ENCODE measurements around the gene SEPTIN10.
"Not testable (repeated sequence)": the region's sequence is repeated elsewhere in the genome, so short reads cannot be mapped to it uniquely, and the experiment has no call there.

The SEPTIN10 gene

DNA sequence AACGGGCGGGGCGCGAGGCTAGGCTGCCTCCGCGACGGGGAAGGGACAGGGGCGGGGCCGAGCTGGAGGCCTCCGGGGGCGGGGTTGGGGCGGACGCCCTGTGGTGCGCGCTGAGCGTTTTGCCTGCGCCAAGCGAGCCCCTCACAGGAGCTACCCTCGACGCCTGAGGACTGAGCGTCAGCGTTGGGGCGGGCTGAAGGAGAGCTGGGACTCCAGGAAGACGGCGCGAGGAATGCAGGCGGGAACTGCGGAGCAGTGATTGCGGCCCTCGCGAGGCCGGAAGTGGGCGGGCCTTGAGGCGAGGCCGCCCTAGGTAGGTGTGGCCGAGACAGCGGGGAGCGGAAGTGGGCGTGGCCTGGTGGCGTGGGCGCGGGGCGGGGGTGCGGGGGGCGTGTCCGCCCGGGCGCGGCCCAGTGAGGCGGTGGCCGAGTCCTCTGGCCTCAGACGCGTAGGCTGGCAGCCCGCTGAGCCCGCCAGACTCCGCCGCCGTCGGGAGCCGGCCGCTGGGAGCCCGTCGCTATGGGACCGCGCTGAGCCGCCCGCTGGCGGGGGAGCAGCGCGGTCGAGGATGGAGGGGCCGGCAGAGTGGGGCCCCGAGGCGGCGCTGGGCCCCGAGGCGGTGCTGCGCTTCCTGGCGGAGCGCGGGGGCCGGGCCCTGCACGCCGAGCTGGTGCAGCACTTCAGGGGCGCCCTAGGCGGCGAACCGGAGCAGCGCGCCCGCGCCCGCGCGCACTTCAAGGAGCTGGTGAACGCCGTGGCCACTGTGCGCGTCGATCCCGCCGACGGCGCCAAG, at the start of gene SEPTIN10, which contains the start of gene SOWAHC:
Gene SEPTIN10, minus strand, starts transcription at position 45 of the 793 bp plus-strand sequence. CDS start 139 bp downstream, outside the sequence.
Gene SOWAHC, plus strand, starts transcription at position 443 of the 793 bp plus-strand sequence. Its CDS starts 126 bp downstream, at position 569.
- DNase-seq (ENCODE audit: low read depth in 2 of 2), result peak; percentile 62 to 79

DNA sequence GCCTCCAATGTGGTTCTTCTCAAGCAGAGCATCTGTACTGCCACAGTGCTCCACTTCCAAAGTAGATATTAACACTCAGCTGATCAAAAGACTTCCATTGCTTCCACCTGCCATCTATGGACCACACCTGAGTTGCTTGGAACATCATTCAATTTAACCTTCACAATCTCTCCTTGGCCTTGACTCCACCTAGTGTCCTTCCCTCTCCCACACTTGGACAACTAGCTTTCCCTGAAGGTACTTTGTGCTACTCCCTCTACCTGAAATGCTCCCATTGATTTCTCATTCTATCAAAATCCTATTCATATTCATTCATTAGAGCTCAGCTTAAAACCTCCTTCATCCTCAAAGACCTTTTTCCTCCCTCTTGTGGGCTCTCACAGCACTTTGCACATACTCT, 49.1 kb upstream of the SEPTIN10 start:
- DNase-seq (ENCODE audit: low read depth in 2 of 2), result no peak

DNA sequence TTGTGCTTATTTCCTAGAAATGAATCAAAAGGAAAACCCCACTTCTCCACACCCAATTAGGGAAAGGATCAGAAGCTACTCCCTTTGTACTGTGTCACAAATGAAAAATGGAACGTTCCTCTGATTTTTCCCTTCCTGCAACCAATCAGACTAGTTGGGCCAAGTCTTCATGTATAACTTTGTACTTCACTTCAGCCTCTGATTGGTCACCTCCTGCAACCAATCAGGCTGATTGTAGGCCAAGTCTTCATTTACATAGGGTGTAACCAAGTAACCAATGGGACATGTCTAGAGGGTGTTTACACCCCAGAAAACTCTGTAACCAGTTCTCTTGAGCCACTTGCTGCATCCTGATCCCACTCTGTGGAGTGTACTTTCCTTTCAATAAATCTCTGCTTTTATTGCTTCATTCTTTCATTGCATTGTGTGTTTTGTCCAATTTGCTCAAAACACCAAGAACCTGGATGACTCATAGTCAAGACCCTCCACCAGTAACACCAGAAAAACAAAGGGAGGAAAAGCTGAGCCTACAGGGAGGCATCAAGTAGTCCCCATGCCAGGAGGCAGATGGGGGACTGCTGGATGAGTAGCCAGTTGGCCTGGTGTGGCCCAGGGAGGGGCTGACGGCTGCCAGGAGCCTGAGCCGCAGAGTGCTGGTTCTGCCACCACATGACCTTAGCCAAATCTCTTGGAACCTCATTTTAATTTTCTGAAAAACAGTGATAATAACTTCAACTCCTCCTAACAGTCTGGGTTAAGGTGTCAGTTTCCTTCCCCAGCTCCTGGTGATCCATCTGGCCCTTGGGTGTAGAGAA, 46.5 kb upstream of the SEPTIN10 start:
- DNase-seq (ENCODE audit: low read depth in 2 of 2), result no peak

DNA sequence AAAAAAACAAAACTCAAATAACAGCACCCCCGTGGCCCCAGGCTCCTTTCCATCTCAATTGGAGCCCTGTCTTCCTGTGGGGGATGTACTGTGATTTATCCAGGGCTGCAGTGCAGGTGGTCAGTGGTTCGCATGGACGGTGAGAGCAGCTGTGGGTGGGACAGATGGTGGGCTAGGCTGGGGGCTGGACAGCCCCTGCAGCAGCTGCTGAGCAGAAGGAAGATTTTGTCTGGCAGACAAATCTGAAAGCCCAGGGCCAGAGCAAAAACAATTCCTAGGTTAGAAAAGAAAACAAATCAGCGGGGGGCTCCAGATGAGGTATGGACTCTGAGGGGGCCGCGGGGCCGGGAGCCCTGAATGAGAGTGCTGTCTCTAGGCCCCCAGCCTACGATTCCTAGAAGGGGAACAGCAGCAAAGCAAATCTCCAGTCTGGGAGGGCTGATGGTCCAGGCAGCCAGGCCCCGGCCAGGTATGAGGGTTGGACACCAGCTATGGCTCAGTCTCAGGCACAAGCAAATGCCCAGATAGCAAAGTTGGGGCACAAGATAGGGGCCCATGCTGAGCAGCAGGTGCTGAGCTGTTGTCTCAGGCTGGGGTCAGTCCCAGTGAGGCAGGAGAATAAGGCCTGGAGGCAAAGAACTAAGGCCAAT, 45.8 kb upstream of the SEPTIN10 start:
- DNase-seq (ENCODE audit: low read depth in 2 of 2), result no peak

DNA sequence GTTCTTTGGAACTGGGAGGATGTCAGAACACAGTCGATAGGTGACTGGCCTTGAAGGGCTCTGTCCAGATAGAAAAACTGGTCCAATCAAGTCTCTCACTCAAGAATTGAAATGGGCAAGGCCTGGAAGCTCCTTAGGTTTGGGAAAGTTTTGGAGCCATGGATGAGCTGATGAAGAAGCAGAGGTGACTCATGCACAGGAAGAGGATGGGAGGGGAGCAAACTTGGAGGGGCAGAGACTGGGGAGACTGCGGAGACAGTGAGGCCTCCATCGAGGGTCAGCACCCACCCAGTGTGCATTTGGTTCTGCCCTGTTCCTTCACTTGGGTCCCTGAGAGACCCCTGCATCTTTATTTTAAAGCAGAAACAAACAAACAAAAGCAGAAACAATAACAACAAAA, 41.5 kb upstream of the SEPTIN10 start:
- DNase-seq (ENCODE audit: low read depth in 2 of 2), result no peak

DNA sequence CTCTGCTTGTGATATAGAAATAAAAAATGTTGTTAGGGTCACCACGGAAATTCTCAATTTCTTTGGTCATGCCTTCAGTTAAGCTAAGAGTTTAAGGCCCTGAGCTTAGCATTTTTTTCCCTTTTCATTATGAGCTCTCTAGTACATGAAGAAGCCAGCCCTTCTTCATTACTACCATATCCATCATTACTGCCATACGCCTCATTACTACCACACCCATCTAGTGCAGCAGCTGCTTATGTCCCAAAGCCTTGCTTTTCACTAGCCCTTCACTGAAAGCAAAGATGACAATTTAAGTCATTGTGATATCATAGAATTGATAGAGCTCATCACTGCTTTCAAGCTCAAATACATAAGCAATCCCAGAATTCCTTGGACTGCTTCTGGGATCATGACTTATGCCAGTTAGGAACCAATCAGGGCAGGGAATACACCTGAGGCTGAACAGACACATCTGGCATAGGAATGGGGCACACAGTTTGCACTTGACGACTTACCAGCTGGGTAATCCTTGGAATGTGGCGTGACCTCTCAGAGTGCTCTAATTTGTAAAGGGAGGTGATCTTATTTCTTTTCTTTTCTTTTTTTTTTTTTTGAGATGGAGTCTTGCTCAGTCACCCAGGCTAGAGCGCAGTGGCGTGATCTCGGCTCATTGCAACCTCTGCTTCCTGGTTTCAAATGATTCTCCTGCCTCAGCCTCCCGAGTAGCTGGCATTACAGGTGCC, 40.7 kb upstream of the SEPTIN10 start:
- no peak for DNase-seq (ENCODE audit: low read depth in 2 of 2)

DNA sequence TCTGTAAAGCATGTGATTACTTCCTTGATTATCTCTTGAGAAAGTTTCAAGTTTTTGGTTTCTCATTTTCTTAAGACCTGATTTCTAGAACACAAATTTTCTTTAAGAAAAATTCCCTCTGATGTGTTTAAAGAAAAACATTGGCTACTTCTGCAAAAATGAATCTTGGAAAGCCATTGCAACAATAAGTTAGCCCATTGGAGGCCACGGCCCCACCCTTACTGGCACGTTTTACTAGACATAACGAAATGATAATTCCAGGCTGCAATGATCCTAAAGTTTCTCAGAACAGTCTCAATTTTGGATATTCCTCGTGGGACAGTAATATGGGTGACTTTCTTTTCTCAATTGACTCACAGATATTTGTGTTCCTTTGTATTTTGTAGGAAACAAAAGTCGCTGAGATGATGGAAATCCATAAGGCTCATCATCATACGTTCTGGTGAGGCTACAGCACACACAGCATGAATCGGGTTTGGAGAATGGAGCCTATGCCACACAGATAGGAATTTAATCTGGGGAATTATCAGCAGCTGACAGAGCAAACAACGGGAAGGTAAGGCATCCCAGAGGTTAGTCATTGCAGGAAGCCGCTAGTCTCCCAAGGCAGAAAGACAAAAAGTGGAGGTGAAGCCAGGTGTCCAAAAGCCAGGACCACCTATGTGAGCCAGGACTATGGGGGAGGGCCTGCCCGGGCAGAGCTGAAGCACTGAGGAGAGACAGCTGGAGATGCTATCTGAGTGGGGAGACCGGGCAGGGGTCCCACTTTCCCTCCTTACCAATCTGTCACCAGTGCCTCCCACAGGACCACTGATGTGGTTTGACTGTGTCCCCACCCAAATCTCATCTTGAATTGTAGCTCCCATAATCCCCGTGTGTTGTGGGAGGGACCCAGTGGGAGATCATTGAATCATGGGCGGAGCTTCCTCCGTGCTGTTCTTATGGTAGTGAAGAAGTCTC, 36.2 kb upstream of the SEPTIN10 start:
- DNase-seq (ENCODE audit: low read depth in 2 of 2), result no peak

DNA sequence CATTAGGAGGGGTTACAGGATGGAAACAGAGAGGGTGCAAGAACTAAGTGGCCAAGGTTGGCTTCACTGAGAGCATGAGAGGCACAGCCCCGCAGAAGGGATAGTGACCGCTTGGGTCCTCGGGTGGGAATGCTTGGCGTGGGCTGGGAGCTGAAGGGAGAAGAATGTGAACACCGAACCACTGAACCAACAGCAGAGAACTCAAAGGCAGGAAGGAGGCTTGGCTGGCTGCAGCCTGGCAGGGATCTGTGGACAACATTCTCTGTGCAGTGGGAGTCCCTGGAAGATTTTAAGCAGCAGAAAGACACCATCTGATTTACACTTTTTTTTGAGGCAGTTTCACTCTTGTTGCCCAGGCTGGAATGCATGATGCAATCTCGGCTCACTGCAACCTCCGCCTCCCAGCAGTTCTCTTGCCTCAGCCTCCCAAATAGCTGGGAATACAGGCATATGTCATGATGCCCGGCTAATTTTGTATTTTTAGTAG, 34.3 kb upstream of the SEPTIN10 start:
- no peak for DNase-seq (ENCODE audit: low read depth in 2 of 2)

DNA sequence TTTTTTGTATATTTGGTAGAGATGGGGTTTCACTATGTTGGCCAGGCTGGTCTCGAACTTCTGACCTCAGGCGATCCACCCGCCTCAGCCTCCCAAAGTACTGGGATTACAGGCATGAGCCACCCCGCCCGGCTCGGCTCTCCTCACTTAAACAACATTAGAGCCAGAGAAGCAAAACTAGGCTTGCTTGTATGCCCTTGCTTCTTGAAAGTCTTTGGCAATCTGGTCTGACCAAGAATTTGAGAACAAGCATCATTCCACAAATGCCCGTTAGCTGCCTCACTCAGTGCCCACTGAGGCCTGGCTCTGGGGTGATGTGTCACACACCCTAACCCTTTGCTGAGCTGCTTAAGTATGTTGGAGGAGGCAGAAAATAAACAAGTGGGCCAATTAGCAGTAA, 33.9 kb upstream of the SEPTIN10 start:
- DNase-seq (ENCODE audit: low read depth in 2 of 2), result no peak

DNA sequence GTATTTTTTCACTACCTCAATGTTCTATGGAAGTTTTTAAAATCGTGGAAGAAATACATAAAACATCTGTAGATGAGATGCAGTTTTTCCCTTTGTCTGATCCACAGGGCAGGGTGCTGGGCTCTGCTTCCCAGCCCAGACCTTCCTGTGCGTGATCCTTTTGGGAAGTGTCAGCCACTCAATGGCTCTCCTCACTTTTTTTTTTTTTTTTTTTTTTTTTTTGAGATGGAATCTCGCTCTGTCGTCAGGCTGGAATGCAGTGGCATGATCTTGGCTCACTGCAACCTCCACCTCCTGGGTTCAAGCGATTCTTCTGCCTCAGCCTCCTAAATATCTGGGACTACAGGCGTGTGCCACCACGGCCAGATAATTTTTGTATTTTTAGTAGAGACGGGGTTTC, 33.2 kb upstream of the SEPTIN10 start:
- no peak for DNase-seq (ENCODE audit: low read depth in 2 of 2)

DNA sequence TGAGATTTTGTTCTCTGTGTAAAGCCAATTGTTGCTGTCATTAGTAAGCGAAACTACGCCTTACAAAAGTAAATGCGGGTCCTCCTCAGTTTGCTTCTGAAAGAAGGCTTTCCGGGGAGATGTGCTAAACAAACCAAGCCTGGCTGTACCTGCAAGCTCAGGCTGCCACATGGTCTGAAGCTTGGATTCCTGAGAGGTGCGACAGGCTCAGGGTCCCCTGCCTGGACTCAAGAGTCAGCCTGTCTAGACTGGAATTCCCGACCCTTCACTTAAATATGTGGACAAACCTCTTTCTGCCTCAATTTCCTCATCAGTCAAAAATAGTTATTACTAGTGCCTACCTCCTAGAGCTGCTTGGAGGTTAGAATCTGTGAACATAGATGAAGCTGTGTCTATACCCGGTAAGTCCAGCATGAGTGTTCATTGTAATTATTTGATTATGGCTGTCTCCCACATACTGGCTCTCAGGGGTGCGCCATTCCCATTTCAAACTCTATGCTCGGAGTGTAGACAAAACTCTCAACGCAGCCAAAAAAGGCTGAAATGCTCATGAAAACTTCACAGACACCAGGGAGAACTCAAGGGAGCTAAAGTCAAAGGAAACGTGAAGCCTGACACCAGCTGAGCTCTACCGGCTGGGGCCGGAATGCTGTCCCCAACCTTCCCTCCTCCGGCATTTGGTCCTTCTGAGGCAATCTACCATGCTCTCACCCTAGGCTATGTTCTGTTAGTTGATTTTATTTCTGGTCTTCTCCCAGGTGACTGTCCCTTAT, 31.8 kb upstream of the SEPTIN10 start:
- no peak for DNase-seq (ENCODE audit: low read depth in 2 of 2)

DNA sequence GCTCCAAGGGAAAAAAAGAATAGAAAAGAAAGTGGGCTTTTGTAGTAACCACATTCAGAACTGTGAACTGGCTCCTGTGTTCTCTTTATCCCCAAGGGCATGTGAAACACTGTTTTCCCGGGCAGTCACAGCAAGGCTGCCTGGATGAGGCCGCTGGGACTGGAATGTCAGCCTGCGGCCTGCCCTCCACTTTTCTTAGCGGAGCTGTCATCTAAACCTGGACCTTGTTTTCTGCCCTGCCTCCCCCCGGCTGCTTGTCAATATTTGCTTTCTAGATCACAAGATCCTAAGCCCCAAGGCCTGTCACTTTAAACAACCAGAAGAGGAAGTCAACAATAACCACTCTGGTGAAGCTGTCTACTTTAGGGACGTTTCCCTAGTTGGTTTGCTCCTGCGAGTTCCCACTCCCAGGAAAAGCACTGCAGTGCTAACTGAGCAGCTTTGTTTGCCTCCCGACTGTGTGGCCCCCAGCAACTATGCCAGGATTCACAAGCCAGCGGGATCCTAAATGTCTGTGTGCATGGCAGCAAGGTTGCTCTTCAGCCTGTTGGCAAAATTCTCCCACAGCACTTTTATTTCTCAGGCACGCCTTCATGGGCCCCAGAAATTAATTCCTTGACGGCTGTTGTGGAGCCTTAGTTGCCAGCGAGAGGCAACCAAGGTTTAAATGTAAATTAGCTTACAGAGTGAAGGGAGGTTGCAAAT, 31.0 kb upstream of the SEPTIN10 start:
- no peak for DNase-seq (ENCODE audit: low read depth in 2 of 2)

DNA sequence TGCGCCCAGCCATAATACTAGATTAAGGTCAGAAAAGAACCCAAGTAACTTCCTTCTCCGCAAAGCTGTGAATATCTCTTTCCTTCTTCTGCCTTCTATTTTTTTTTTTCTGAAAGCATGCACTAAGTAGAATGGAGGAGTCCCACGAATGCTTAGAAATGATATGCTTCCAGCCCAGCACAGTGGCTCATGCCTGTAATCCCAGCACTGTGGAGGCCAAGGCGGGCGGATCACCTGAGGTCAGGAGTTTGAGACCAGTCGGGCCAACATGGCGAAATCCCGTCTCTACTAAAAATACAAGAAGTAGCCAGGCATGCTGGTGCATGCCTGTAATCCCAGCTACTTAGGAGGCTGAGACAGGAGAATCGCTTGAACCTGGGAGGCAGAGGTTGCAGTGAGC, 26.2 kb upstream of the SEPTIN10 start:
- DNase-seq (ENCODE audit: low read depth in 2 of 2), result not testable (repeated sequence)

DNA sequence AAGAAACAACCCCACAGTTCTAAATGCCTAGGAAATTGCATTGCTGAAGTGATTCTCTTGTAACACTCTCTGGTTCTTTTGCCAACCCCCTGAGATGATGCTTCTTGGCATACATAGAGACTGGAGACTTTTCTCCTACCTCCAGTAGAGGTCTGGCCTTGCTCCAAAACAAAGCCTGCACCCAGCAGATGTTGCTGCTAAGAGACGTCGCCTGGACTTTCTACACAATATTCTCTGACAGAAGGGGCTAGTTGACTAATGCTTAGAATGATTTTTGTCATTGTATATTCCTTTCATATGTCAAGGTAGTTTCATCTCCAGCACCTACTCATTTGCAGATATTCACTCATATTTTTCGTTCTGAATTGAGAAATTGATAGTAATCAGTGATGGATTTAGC, 25.0 kb upstream of the SEPTIN10 start:
- no peak for DNase-seq (ENCODE audit: low read depth in 2 of 2)

DNA sequence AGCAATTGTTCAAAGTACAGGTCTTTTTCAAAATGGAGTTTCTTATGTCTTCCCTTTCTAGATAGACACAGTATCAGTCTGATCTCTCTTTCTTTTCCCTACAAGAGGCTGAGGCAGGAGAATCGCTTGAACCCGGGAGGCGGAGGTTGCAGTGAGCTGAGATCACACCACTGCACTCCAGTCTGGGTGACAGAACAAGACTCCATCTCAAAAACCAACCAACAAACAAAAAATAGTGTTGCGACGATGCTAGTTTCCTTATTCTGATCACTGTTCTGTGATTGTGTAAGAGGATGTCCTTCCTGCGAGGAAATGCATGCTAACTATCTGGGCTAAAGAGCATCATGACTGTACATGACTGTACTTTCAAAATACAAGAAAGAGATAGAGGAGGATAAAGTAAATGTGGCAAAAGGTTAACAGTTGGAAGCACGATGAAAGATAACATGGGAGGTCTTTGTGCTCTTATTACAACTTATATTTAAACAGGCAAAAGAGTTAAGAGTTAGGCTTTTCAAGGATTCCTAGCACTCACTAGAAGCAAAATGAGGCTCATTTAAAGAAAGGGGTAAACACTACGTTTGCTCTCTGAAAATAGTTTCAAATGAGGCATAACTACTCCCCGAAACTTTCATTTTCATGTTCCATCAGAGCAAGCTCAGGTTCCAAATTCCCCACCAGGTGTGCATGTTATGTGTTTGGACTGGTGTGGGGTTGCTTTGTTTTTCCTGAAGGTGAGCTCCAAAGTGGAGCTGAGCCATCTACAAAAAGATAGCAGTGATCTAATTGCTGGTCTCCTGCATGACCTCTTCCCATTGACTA, 24.2 kb upstream of the SEPTIN10 start:
- DNase-seq (ENCODE audit: low read depth in 2 of 2), result no peak

DNA sequence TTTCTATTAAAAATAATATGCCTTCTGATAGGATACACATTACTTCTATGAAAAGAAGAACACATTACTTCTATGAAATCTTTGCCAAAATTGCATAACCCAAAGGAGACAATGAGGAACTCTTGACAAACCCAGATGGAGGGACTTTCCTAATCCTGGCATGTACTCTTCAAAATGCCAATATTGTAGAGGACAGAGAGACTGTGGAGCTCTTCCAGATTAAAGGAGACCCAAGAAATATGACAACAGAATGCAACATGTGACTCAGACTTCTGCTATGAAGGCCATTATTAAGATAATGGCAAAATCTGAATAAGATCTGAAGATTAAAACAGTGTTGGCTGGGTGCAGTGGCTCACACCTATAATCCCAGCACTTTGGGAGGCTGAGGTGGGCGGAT, 22.6 kb upstream of the SEPTIN10 start:
- no peak for DNase-seq (ENCODE audit: low read depth in 2 of 2)

DNA sequence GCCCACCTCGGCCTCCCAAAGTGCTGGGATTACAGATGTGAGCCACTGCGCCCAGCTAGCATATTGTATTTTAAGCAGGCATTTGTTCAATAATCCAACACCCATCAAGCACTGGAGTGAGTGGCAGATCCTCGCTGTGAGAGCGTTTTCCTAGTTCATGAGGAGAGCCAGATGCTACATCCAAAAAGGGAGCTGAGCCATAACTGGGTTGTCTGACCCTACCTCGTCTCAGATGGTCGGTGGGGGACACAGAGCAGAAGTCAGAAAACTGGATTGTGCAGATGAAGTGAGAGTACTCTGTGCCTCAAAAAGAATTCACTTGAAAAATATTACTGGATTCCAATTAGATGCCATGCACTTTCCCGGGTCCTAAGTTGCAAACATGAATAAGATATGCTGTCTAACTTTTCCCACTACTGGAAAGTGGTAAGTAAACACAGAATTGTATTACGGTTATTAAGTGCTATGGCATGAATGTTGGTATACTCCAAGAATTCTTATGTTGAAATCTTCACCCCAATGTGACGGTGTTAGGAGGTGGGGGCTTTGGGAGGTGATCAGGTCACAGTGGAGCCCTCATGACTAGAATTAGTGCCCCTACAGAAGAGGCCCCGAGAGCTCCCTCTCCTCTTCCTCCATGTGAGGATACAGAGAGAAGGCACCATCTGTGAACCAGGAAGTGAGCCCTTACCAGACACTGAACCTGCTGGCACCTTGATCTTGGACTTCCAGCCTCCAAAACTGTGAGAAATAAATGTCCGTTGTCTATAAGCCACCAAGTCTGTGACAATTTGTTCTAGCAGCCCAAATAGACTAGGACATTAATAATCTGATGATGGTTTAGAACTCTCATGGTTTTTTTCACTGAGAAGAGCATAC, 21.9 kb upstream of the SEPTIN10 start:
- no peak for DNase-seq (ENCODE audit: low read depth in 2 of 2)
